Measurements from ENCODE around the gene SLC35G3. TPM values are rescaled to one million over a fixed set of nuclear protein-coding genes. Genes with fewer than 3 reads are reported as not detected.

SLC35G3 gene
- polyA plus RNA-seq, 3 donors, result not detected

DNA sequence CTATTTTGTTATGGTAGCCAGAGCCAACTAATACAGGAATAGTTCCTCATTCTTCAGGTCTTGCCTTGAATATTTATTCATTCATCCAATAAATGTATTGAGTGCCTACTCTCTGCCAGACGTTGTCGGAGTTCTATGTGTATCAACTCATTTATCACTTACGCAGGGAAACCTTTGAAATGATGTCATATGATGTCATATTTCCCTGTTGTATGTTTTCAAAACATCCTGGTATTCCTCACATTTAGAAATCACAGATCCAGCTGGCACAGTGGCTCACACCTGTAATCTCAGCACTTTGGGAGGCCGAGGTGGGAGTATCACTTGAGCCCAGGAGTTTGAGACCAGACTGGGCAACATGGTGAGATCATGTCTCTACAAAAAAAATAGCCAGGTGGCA lies 49.4 kb downstream of the SLC35G3 start:
- no peak overlapping the region for H3K4me3 Mint-ChIP-seq

More for the DNA sequence above, 49.4 kb downstream of the SLC35G3 start:
- peaks cover 11% of the 10 kb centered on the region for H3K4me1 Mint-ChIP-seq
- H3K27me3 Mint-ChIP-seq (ENCODE audit: low read depth in 3 of 3), result peaks cover 5% of the 10 kb centered on the region in 3 donors
- H3K27ac Mint-ChIP-seq, result no peak overlapping the region
- no peaks in the 10 kb centered on the region for H3K36me3 ChIP-seq (replicated peaks in 1 of 2; ENCODE audit: control insufficient read depth in 1 of 2, insufficient read depth in 2 of 2, low read length in 2 of 2)
- no peaks in the 10 kb centered on the region for H3K9me3 ChIP-seq (replicated peaks in 1 of 2; ENCODE audit: control insufficient read depth in 1 of 2, insufficient read depth in 1 of 2, low read length in 2 of 2)
- no peak overlapping the region for H3K27ac ChIP-seq (ENCODE audit: low read depth in 1 of 2, low read length in 2 of 2)
- H3K79me2 ChIP-seq (ENCODE audit: insufficient read depth, low read length), result peaks cover 11% of the 10 kb centered on the region
- WGBS (ENCODE audit: insufficient coverage), result no CpG with 5 or more reads among the region's 4 CpGs
- H3K27me3 ChIP-seq (ENCODE audit: control insufficient read depth in 2 of 2, insufficient read depth in 2 of 2, low read length in 2 of 2), result no peaks in the 10 kb centered on the region
- H3K4me2 ChIP-seq (replicated peaks; ENCODE audit: extremely low read depth, low read length, poor library complexity, severe bottlenecking), result no peak overlapping the region
- H4K20me1 ChIP-seq (ENCODE audit: insufficient read depth, low read length), result no peaks in the 10 kb centered on the region
- no peak overlapping the region for H2AFZ ChIP-seq (ENCODE audit: insufficient read depth, low read depth, low read length, poor library complexity, severe bottlenecking)
- peaks cover 0 to 13% of the 10 kb centered on the region in 2 donors for H3K4me1 ChIP-seq (ENCODE audit: control insufficient read depth in 1 of 2, insufficient read depth in 2 of 2, low read length in 2 of 2)
- intact Hi-C loops (cut with micrococcal nuclease), result no loop called here
- no peak overlapping the region for H3K9ac ChIP-seq (ENCODE audit: insufficient read depth, low read length, poor library complexity, severe bottlenecking)
- DNase-seq, result no peak
- TF ChIP-seq, protein P1, sequence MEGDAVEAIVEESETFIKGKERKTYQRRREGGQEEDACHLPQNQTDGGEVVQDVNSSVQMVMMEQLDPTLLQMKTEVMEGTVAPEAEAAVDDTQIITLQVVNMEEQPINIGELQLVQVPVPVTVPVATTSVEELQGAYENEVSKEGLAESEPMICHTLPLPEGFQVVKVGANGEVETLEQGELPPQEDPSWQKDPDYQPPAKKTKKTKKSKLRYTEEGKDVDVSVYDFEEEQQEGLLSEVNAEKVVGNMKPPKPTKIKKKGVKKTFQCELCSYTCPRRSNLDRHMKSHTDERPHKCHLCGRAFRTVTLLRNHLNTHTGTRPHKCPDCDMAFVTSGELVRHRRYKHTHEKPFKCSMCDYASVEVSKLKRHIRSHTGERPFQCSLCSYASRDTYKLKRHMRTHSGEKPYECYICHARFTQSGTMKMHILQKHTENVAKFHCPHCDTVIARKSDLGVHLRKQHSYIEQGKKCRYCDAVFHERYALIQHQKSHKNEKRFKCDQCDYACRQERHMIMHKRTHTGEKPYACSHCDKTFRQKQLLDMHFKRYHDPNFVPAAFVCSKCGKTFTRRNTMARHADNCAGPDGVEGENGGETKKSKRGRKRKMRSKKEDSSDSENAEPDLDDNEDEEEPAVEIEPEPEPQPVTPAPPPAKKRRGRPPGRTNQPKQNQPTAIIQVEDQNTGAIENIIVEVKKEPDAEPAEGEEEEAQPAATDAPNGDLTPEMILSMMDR (IDR thresholded peaks at IDR 0.05), result no peak
- H3K9me3 Mint-ChIP-seq, result no peaks in the 10 kb centered on the region
- H3K36me3 Mint-ChIP-seq, result no peaks in the 10 kb centered on the region
- no peak overlapping the region for H3K4me3 ChIP-seq (replicated peaks in 1 of 3; ENCODE audit: low read depth in 2 of 3, low read length in 3 of 3)

Other genes with a start within 250 kb of the SLC35G3 start
- gene CCT6B, start 232.9 kb downstream of the SLC35G3 start, polyA plus RNA-seq, result 1 to 10 TPM in 2 of 3 donors, under 1 TPM in 1; 0.95 to 1.8 (median 1.4) TPM
- 1 to 10 TPM; 2.1 to 4.7 (median 4.2) TPM for gene ZNF830, start 232.9 kb downstream of the SLC35G3 start, polyA plus RNA-seq
- 10 to 100 TPM in 1 of 3 donors, 1 to 10 TPM in 2; 6.0 to 14.6 (median 7.5) TPM for gene LIG3, start 213.9 kb downstream of the SLC35G3 start, polyA plus RNA-seq
- gene RFFL, start 130.7 kb downstream of the SLC35G3 start, polyA plus RNA-seq, result 10 to 100 TPM; 16.1 to 25.1 (median 24.7) TPM
- gene RAD51D, start 74.5 kb downstream of the SLC35G3 start, polyA plus RNA-seq, result 1 to 10 TPM; 4.4 to 6.9 (median 5.8) TPM
- gene FNDC8, start 72.8 kb downstream of the SLC35G3 start, polyA plus RNA-seq, result not detected
- 1 to 10 TPM; 1.6 to 3.6 (median 2.2) TPM for gene NLE1, start 52.1 kb downstream of the SLC35G3 start, polyA plus RNA-seq
- gene UNC45B, start 46.6 kb downstream of the SLC35G3 start, polyA plus RNA-seq, result not detected
- 1 to 10 TPM; 2.9 to 8.8 (median 5.3) TPM for gene SLFN5, start 48.7 kb upstream of the SLC35G3 start, polyA plus RNA-seq
- gene SLFN11, start 179.2 kb upstream of the SLC35G3 start, polyA plus RNA-seq, result 10 to 100 TPM; 34.3 to 46.8 (median 45.6) TPM
- 10 to 100 TPM in 2 of 3 donors, 1 to 10 TPM in 1; 8.4 to 19.6 (median 14.5) TPM for gene SLFN12, start 238.1 kb upstream of the SLC35G3 start, polyA plus RNA-seq